GM23248 (cell line): ENCODE results near the gene PFDN1.
A peak's percentile ranks its signal among the peaks of the same experiment; 100 is the strongest.

Source experiments
- EZH2 ChIP-seq: fragments of 200-600 bp; sonication (generic); IDR thresholded peaks from 2 replicates; pipeline ENCODE4 v1.6.1; 2018; ENCODE audit warnings: antibody characterized with exemption, mild to moderate bottlenecking; ENCODE audit not compliant: insufficient read depth, poor library complexity, severe bottlenecking
- EZH2phosphoT487 ChIP-seq: fragments of 200-600 bp; sonication (generic); IDR thresholded peaks from 2 replicates; pipeline ENCODE4 v1.6.1; 2018; ENCODE audit warnings: antibody characterized with exemption, moderate library complexity, mild to moderate bottlenecking, low read depth; ENCODE audit not compliant: insufficient read depth

GRCh38 chr5:140251527-140251973, 51.4 kb downstream of the PFDN1 start:
- TF ChIP-seq EZH2 (no peak), EZH2phosphoT487 (peak; percentile 86)
